ENCODE data around the gene SLC25A52.
"Not testable (repeated sequence)": the region's sequence is repeated elsewhere in the genome, so short reads cannot be mapped to it uniquely, and the experiment has no call there.

SLC25A52 gene
- total RNA-seq: 0 to 0.21 (median 0.03) reads per million in 18 experiments

GRCh38 chr18:31760695-31761094 is at the start of gene SLC25A52:
Gene SLC25A52 (minus strand): TSS chr18:31760880. CDS start chr18:31760661, 219 bp downstream.
- no peak for DNase-seq

DNA sequence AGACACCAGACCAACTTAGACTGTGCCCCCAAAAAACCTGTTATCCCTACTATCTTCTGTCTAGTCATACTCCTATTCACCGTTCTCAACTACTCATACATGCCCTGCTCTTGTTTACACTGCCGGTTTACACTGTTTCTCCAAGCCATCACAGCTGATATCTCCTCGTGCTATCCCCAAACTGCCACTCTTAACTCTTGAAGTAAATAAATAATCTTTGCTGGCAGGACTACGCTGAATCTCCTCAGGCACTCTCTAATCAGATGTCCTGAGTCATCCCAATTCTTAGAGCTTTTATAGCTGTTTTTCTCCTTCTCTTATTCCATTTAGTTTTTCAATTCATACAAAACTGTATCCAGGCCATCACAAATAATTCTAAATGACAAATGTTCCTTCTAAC is 48.4 kb upstream of the SLC25A52 start:
- DNase-seq: not testable (repeated sequence)

GRCh38 chr18:31801078-31801477 is 40.4 kb upstream of the SLC25A52 start:
- no peak for DNase-seq

GRCh38 chr18:31799257-31799656 is 38.6 kb upstream of the SLC25A52 start:
- not testable (repeated sequence) for DNase-seq

GRCh38 chr18:31798399-31798798 is 37.7 kb upstream of the SLC25A52 start:
- DNase-seq: no peak

- DNase-seq: no peak
Observed at GRCh38 chr18:31795747-31796146, 35.1 kb upstream of the SLC25A52 start.

DNA sequence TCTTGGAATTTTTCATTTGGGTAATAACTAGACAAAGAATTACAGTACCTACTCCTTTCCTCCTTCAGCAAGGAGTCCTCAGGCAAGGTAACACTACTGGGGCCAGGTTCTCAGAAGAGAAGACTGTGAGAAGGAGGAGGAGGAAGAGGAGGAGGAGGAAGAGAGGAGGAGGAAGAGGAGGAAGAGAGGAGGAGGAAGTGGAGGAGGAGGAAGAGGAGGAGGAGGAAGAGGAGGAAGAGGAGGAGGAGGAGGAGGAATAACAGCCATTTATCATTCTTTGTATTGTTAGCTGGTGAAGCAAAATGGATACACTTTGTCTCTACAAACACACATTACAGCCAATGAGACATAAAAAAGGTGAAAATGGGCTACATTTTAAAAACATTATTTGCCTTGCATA is 32.9 kb upstream of the SLC25A52 start:
- DNase-seq: no peak

GRCh38 chr18:31792580-31792911 is 31.9 kb upstream of the SLC25A52 start:
- DNase-seq: no peak

DNA sequence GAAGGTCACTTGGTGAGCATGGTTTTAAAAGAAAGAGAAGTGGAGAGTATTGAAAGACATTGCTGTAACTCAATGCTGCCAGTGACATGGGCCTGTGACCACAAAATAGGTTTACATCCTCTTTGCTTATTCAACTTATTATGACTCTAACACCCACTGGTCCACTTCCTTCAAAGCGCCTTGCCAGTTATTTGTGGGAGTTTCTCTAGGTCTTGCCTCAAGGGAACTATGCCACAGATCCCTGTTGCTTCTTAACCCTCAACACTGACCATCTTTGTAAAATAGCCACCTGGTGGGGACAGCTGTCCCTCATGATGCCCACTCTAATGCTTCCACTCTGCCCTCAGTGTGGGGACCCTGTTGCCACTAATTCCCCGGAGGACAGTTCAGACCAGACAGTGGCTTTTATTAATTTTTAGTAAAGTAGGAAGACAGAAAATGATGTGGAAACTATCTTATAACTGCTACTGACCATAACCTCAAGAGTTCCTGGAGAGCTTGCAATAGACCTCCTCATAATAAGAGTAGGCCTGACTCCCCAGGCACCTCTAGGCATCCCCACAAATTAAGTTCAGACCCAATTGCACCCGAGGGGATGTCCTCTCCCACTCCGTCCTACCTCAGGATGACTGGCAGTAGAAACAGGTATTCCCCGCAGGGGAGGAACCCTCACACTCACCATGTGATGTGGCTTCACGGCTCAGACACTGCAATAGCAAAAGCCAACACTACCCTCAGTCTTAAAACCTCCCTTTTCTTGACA is 31.3 kb upstream of the SLC25A52 start:
- peak; percentile 93 to 94 for DNase-seq

- peak; percentile 32 to 43 for DNase-seq
Observed at GRCh38 chr18:31789409-31789808, 28.7 kb upstream of the SLC25A52 start.

DNA sequence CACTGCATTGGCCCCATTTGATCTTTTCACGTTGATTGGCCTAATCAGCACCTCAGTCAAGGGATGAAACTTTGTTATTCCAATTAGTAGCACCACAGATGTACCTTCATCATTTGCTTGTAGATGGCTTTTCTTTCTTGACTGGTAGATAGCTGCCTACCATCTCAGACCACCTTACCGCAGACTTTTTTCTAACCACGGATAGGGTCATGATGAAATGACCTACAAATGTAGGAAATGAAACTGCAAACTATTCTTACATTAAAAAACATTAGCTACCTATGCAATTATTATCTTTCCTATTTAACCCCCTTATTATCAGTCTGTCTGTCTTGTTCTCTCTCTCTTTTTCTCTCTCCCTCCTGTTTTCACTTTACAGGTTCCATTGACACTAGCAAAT is 22.4 kb upstream of the SLC25A52 start:
- DNase-seq: no peak

- DNase-seq: no peak
Observed at GRCh38 chr18:31778391-31778950, 17.8 kb upstream of the SLC25A52 start.

DNA sequence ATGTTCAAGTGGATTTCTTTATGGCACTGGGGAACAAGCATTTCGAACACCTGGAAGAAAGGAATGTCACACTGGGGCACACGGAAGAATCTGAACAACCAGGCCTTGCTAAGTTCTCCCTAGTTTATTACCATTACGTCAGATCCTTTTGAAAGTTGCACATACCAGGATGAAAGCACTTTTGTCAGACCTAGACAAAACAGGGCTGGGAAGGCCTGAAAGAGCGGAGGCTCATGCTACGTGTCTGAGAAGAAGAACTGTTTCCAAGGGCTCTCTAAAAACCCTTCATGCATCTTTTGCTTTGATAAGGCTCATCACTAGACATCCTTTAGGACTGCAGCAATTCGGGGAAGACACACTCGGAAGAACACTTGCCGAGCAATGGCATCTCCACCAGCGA is 15.4 kb upstream of the SLC25A52 start:
- no peak for DNase-seq

DNA sequence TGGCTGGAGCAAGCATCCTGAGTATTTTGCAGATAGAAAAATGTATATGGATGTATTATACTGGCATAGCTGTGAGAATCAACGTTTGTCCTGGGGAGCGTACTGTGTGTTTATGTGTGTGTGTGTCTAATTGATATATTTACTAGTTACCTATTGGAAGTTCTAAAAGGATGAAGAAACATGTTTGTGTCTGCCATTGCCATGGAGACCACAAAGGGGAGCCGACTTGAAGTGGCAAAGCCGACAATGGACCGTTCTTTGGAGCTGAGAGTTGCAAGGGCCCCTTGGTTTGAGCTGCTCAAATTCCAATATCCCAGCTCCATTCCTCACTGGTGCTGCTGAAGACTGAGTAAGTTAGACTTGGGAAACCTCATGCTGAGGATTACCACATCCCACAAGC is 14.3 kb upstream of the SLC25A52 start:
- DNase-seq: no peak

GRCh38 chr18:31774477-31774785 is 13.8 kb upstream of the SLC25A52 start:
- DNase-seq: no peak

- DNase-seq: no peak
Observed at GRCh38 chr18:31773774-31774476, 13.2 kb upstream of the SLC25A52 start.

DNA sequence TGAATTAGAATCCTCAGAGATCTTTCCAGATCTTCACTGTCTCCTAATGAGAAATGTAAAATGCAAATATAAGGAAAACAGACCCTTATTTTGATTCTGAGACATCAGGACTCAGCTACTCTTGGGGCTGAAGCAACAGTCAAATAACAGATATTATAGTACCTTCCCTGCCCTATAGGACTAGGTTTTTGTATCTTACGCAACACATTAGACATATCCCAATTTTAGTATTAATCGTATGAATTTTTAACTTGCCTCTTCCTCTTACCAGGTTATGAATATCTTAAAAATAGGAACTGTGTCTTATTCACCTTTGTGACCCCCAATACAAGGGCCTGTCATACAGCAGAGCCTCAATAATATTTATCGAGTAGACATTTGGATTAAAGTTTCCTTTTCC is 12.0 kb upstream of the SLC25A52 start:
- DNase-seq: no peak

- no peak for DNase-seq
Observed at GRCh38 chr18:31750273-31750672, 10.4 kb downstream of the SLC25A52 start.

DNA sequence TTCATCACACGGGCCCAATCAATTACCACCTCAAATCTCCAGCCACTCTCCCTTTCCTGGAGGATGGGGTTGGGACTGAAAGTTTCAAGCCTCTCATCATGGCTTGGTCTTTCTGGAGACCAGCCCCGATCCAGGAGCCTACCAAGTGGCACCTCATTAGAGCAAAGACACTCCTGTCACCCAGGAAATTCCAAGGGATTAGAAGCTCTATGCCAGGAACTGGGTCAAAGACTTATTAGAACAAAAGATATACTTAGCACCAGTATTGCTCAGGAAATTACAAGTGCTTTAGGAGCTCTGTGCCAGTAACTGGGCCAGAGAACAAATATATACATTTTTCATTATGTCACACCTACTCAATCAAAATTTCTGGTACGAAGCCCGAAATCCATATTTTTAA is 14.3 kb downstream of the SLC25A52 start:
- no peak for DNase-seq

GRCh38 chr18:31744321-31745067 is 16.2 kb downstream of the SLC25A52 start:
- DNase-seq: no peak

- not testable (repeated sequence) for DNase-seq
Observed at GRCh38 chr18:31743600-31743999, 17.1 kb downstream of the SLC25A52 start.

GRCh38 chr18:31741097-31741735 is 19.5 kb downstream of the SLC25A52 start:
- DNase-seq: peak; percentile 69 to 75

DNA sequence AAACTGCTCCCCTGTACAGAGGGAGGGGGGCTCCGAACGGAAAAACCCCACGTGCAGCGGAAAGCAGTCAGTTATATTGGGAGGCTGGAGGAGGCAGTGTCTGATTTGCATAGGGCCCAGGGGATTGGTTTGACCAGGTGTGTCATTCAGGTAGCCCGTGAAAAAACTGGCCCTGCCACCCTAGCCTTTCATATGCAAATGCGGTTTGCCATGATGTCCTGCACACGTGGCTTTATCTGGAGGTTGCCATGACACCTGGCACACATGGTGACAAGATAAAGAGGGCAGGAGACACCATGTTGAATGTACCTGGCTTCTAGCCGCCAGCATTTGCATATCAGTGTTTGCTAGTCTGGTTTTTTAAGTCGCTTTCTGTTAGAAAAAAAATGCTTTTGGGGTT is 20.5 kb downstream of the SLC25A52 start:
- no peak for DNase-seq
